CD4-positive, CD25-positive, alpha-beta regulatory T cell (primary cell): ENCODE results near the gene APOL2. TPM values are rescaled to one million over a fixed set of nuclear protein-coding genes. Genes with fewer than 3 reads are reported as not detected.
"Not testable (repeated sequence)": the region's sequence is repeated elsewhere in the genome, so short reads cannot be mapped to it uniquely, and the experiment has no call there.

Source experiments
- ATAC-seq, 2 donors: fragments of 150-1000 bp; cut with Tn5 transposase; one replicate each; pipeline ENCODE4 v1.10.0; 2021; ENCODE audit warnings: low read depth in 2 of 2, moderate number of reproducible peaks in 2 of 2, moderate library complexity in 1 of 2
- DNase-seq, 3 donors: peaks; one replicate each; pipeline versions ENCODE4 v3.0.0 to v3.0.0-alpha.2; 2012 to 2022; ENCODE audit warnings: mixed read lengths in 1 of 3
- H3K27ac ChIP-seq: one replicate; pipeline ENCODE4 v1.7.0; 2013; ENCODE audit warnings: mild to moderate bottlenecking, low read length; ENCODE audit not compliant: insufficient read depth, poor library complexity, severe bottlenecking
- H3K27me3 ChIP-seq: one replicate; pipeline ENCODE4 v1.7.0; 2013; ENCODE audit warnings: low read length; ENCODE audit not compliant: control insufficient read depth, insufficient read depth
- H3K36me3 ChIP-seq: one replicate; pipeline ENCODE4 v1.7.0; 2013; ENCODE audit warnings: mild to moderate bottlenecking, low read length, moderate library complexity; ENCODE audit not compliant: control insufficient read depth, insufficient read depth
- H3K4me1 ChIP-seq: 2 replicates; pipeline ENCODE4 v1.7.0; 2013; ENCODE audit warnings: mild to moderate bottlenecking, low read length; ENCODE audit not compliant: insufficient read depth, control insufficient read depth, poor library complexity, severe bottlenecking
- H3K4me3 ChIP-seq: one replicate; pipeline ENCODE4 v1.7.0; 2013; ENCODE audit warnings: low read depth, mild to moderate bottlenecking, low read length, moderate library complexity
- H3K9me3 ChIP-seq, 2 experiments: 1 replicate in 1 of 2; 2 replicates in 1 of 2; pipeline ENCODE4 v1.7.0; 2013; ENCODE audit warnings: low read length in 2 of 2, mild to moderate bottlenecking in 1 of 2, moderate library complexity in 1 of 2; ENCODE audit not compliant: control insufficient read depth in 2 of 2
- H3K27ac Mint-ChIP-seq, 3 donors: one replicate each; pipeline ENCODE4 v1.8.0; 2020 to 2022; ENCODE audit warnings: mild to moderate bottlenecking in 3 of 3, mixed read lengths in 3 of 3, moderate library complexity in 2 of 3
- H3K27me3 Mint-ChIP-seq: one replicate; pipeline ENCODE4 v1.8.0; 2022; ENCODE audit warnings: mild to moderate bottlenecking, mixed read lengths
- H3K36me3 Mint-ChIP-seq: one replicate; pipeline ENCODE4 v1.8.0; 2020; ENCODE audit warnings: mixed read lengths
- H3K4me1 Mint-ChIP-seq, 4 donors: one replicate each; pipeline ENCODE4 v1.8.0; 2020 to 2022; ENCODE audit warnings: mixed read lengths in 4 of 4, mild to moderate bottlenecking in 1 of 4
- H3K4me3 Mint-ChIP-seq, 4 donors: one replicate each; pipeline ENCODE4 v1.8.0; 2020 to 2022; ENCODE audit warnings: mild to moderate bottlenecking in 4 of 4, mixed read lengths in 4 of 4, moderate library complexity in 3 of 4
- H3K9me3 Mint-ChIP-seq, 7 donors: one replicate each; pipeline ENCODE4 v1.8.0; 2020 to 2022; ENCODE audit warnings: mixed read lengths in 7 of 7, mild to moderate bottlenecking in 3 of 7, moderate library complexity in 2 of 7
- polyA plus RNA-seq, 4 donors: library from polyadenylated mRNA; unstranded; fragments of 300-500 nt; fragmentation: Illumina TruSeq; gene quantifications; one replicate each; pipeline ENCODE4 v1.2.3, GENCODE V29; 2021
- total RNA-seq: library from RNA; stranded (reverse); gene quantifications from one replicate; pipeline ENCODE4 v1.2.3, GENCODE V29; 2022

Gene APOL2
- total and polyA plus RNA-seq, 5 donors from 2014 or later = 18.8 to 69.7 (median 22.3) TPM

DNA sequence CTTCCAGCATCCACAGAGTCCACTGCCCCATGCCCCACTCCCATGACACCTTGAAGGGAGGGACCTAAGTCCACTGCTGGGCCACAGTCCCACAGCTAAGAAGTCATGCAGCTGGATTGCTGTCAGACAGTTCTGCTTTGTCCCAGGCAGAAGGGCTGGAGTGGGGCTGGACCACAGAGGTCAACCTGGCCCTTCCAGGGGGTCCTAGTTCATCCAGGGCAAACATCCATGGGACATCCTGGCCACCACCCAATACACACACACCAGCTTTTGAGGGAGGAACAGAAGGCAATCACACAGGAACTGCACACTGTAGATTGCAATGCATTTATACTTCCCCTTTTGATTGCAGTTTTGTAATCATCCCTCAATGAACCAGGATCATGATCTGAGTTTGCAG lies 26.4 kb downstream of the APOL2 start:
- Histone ChIP-seq H3K27ac (no peak overlapping the region), H3K27me3 (peaks cover 12% of the 10 kb centered on the region), H3K9me3 (peaks cover 6% of the 10 kb centered on the region in 2 experiments), H3K36me3 (no peaks in the 10 kb centered on the region), H3K4me1 (no peaks in the 10 kb centered on the region), H3K4me3 (no peak overlapping the region)
- ATAC-seq (no peak), DNase-seq (no peak)
- Mint-ChIP-seq H3K4me3 (no peak overlapping the region), H3K9me3 (peaks cover 0 to 9% (median 3%) of the 10 kb centered on the region in 7 donors), H3K27ac (no peak overlapping the region), H3K27me3 (peaks cover 78% of the 10 kb centered on the region), H3K36me3 (no peaks in the 10 kb centered on the region), H3K4me1 (no peaks in the 10 kb centered on the region)

DNA sequence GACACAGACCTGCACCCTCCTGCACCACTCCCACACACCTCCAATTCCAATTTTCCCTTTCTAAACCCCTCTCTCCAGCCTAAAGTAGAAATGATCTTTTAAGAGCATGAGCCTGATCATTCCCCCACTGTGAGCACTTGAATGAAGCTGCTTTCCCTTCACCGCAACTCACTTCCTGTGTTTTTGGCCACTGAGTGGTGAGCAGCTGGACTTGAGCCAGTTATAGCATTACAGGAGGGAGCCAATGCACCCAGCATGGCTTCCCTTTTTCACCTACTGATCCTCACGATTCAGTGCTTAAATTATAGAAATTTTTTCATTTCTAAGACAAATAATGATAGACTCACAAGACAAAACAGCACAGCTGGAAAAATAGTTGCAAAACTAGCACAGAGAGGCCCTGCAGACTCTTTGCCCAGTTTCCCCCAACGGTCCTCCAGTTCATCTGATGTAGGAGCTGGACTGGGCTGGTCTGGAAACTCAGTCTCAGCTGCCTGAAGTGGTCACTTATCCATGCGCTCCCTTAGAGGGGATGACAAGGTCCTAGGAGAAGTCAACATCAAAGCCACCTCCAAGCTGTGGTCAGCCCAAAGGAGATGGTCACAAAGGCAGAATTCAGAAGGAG lies 28.0 kb downstream of the APOL2 start:
- no peak for DNase-seq
- no peak overlapping the region for H3K4me3 ChIP-seq
- H3K36me3 ChIP-seq = no peaks in the 10 kb centered on the region
- no peak for ATAC-seq
- Mint-ChIP-seq H3K27me3 (peaks cover 66% of the 10 kb centered on the region), H3K9me3 (peaks cover 0 to 9% (median 3%) of the 10 kb centered on the region in 7 donors), H3K36me3 (no peaks in the 10 kb centered on the region), H3K4me3 (no peak overlapping the region), H3K4me1 (no peaks in the 10 kb centered on the region), H3K27ac (peak overlapping the region in 1 of 3 donors; percentile 50)
- no peaks in the 10 kb centered on the region for H3K4me1 ChIP-seq
- H3K27ac ChIP-seq = no peak overlapping the region
- H3K27me3 ChIP-seq = peaks cover 12% of the 10 kb centered on the region
- H3K9me3 ChIP-seq = peaks cover 6% of the 10 kb centered on the region in 2 experiments

DNA sequence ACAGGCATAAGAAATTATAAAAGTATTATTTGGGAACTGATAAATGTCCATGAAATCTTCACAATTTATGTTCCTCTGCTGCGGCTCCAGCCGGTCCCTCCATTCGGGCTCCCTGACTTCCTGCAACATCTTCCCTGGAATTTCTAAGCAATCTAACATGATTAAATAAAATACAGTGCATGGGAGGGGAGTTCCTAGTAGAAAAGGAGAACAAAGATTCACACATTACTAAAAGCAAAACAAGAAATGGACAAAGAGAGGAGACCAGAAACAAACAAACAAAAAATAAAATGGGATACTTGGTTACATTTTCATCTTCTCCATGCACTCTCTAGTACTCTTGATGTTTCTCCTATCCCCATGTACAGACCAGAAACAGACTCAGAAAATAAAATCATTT lies 29.1 kb downstream of the APOL2 start:
- no peak overlapping the region for H3K27ac ChIP-seq
- Mint-ChIP-seq H3K27me3 (peaks cover 55% of the 10 kb centered on the region), H3K27ac (no peak overlapping the region)

DNA sequence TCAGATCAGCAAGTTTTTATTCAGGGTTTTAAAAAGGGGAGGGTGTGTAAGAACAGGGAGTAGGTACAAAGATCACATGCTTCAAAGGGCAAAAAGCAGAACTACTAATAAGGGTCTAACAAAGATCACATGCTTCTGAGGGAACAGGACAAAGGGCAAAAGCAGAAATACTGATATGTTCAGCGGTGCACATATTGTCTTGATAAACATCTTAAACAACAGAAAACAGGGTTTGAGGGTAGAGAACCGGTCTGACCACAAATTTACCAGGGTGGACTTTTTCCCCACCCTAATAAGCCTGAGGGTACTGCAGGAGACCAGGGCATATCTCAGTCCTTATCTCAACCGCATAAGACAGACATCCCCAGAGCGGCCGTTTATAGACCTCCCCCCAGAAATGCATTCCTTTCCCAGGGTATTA lies 29.8 kb downstream of the APOL2 start:
- not testable (repeated sequence) for H3K36me3 ChIP-seq, DNase-seq, H3K4me1 ChIP-seq, H3K9me3 Mint-ChIP-seq, H3K36me3 Mint-ChIP-seq, H3K9me3 ChIP-seq, H3K4me3 Mint-ChIP-seq, H3K27ac ChIP-seq, ATAC-seq, H3K4me1 Mint-ChIP-seq, H3K4me3 ChIP-seq, H3K27ac Mint-ChIP-seq
- peaks cover 11% of the 10 kb centered on the region for H3K27me3 ChIP-seq
- peaks cover 53% of the 10 kb centered on the region for H3K27me3 Mint-ChIP-seq

More for the DNA sequence above, 29.1 kb downstream of the APOL2 start:
- no peaks in the 10 kb centered on the region for H3K36me3 Mint-ChIP-seq
- Histone ChIP-seq H3K9me3 (peaks cover 6% of the 10 kb centered on the region in 2 experiments), H3K36me3 (no peaks in the 10 kb centered on the region), H3K4me1 (no peaks in the 10 kb centered on the region), H3K4me3 (no peak overlapping the region), H3K27me3 (peaks cover 11% of the 10 kb centered on the region)
- H3K4me3 Mint-ChIP-seq = no peak overlapping the region
- no peak for DNase-seq
- H3K9me3 Mint-ChIP-seq = peaks cover 0 to 9% (median 3%) of the 10 kb centered on the region in 7 donors
- no peaks in the 10 kb centered on the region for H3K4me1 Mint-ChIP-seq
- ATAC-seq = no peak

DNA sequence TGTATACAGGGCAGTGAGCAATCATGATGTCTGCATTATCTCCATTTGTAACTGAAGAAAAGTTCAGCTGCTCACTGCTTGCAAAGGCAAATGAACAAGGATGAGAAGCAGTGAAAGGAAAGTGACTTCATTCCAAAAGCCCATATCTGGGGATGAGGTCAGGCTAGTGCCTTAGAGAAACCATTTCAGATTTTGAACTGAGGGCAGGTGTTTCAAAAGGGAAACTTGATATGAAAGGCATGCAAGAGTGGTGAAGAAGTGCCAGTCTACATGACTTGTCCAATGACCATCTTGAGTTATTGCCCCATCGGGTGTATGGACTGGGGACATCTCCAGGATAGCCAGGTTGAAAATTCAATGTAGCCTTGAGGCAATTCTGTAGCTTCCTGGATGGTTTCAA lies 30.4 kb downstream of the APOL2 start:
- ATAC-seq (no peak), DNase-seq (no peak)
- H3K36me3 ChIP-seq = no peaks in the 10 kb centered on the region
- H3K36me3 Mint-ChIP-seq = no peaks in the 10 kb centered on the region
- H3K27ac Mint-ChIP-seq = no peak overlapping the region
- H3K4me3 ChIP-seq = no peak overlapping the region
- no peak overlapping the region for H3K27ac ChIP-seq
- H3K27me3 Mint-ChIP-seq = peaks cover 48% of the 10 kb centered on the region
- H3K9me3 ChIP-seq = peaks cover 6% of the 10 kb centered on the region in 2 experiments
- peaks cover 11% of the 10 kb centered on the region for H3K27me3 ChIP-seq
- peaks cover 0 to 9% (median 3%) of the 10 kb centered on the region in 7 donors for H3K9me3 Mint-ChIP-seq
- H3K4me1 ChIP-seq = no peaks in the 10 kb centered on the region
- no peak overlapping the region for H3K4me3 Mint-ChIP-seq
- no peaks in the 10 kb centered on the region for H3K4me1 Mint-ChIP-seq

DNA sequence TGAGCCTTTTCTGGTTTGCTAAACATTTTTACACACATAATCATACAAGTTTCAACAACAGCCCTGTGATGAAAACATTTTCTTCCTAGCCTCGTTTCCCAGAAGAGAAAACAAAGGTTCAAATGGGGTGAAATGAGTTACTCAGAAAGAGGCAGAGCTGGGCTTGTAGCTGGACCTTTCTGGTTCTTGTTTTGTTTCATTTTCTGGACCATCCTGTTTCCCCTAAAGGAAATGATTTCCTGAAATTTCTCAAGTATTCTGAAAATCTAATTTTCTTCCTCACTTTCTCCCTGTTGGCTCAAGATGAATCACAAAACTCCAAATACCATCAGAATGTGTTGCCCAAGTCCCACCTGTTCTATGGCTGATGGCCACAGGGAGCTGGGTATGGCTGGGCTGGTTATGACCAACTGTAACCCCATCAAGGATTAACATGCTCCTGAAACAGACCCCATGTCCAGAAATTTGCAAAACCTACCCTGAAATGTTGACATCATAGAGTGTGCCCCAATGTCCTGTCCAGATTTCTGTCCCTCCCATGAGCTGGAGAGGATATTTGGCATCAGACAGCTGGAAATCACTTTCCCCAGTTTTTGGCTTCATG lies 31.1 kb downstream of the APOL2 start:
- DNase-seq (no peak), ATAC-seq (no peak)
- Histone ChIP-seq H3K9me3 (peaks cover 6% of the 10 kb centered on the region in 2 experiments), H3K27me3 (peaks cover 5% of the 10 kb centered on the region), H3K4me3 (no peak overlapping the region), H3K27ac (no peak overlapping the region), H3K36me3 (no peaks in the 10 kb centered on the region), H3K4me1 (no peaks in the 10 kb centered on the region)
- no peak overlapping the region for H3K27ac Mint-ChIP-seq
- H3K36me3 Mint-ChIP-seq = no peaks in the 10 kb centered on the region
- H3K9me3 Mint-ChIP-seq = peaks cover 0 to 9% (median 3%) of the 10 kb centered on the region in 7 donors
- peaks cover 42% of the 10 kb centered on the region for H3K27me3 Mint-ChIP-seq
- H3K4me1 Mint-ChIP-seq = no peaks in the 10 kb centered on the region
- H3K4me3 Mint-ChIP-seq = no peak overlapping the region

DNA sequence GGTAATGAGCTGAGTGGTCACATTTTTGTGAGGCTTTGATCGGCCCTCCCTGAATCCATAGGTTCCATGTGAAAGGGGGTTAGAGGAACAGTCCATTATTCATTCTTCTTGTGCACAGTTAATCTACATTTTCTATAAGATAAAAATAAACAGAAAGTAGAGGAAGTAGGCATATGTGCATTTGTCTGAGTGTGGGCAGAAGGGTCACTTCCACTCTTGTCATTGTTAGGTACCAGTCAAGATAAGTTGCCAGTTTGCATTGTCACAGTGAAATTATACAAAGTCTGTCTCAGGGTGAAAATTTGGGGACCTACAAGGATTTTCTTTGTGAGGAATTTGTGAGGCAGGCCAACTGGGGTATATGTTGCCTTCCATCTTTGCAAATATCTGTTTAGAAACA lies 33.1 kb downstream of the APOL2 start:
- Histone ChIP-seq H3K4me3 (no peak overlapping the region), H3K9me3 (peaks cover 6% of the 10 kb centered on the region in 2 experiments), H3K36me3 (no peaks in the 10 kb centered on the region), H3K27ac (no peak overlapping the region), H3K4me1 (no peaks in the 10 kb centered on the region), H3K27me3 (peaks cover 3% of the 10 kb centered on the region)
- DNase-seq (no peak), ATAC-seq (no peak)
- peaks cover 31% of the 10 kb centered on the region for H3K27me3 Mint-ChIP-seq
- H3K27ac Mint-ChIP-seq = no peak overlapping the region
- no peak overlapping the region for H3K4me3 Mint-ChIP-seq
- H3K4me1 Mint-ChIP-seq = no peaks in the 10 kb centered on the region
- H3K9me3 Mint-ChIP-seq = peaks cover 0 to 9% (median 3%) of the 10 kb centered on the region in 7 donors
- H3K36me3 Mint-ChIP-seq = no peaks in the 10 kb centered on the region

DNA sequence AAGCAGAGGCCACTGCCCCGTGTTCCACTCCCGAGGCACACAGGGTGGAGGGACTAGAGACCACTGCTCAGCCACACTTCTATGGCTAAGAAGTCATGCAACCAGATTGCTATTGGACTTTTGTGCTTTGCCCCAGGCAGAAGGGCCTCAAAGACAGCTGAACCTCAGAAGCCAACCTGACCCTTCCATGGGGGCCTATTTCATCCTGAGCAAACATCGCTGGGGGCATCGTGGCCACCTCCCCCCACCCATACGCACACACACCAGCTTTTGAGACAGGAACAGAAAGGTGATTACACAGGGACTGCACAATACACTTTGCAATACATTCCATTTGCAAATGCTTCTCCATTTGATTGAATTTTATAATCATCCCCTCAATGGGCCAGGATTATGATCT lies 33.8 kb downstream of the APOL2 start:
- H3K27me3 ChIP-seq, H3K4me3 ChIP-seq, H3K27ac Mint-ChIP-seq, H3K36me3 Mint-ChIP-seq, H3K9me3 ChIP-seq, H3K4me1 Mint-ChIP-seq, DNase-seq, H3K9me3 Mint-ChIP-seq, H3K27ac ChIP-seq, H3K36me3 ChIP-seq, H3K4me3 Mint-ChIP-seq, ATAC-seq, H3K4me1 ChIP-seq: not testable (repeated sequence)
- H3K27me3 Mint-ChIP-seq = peaks cover 30% of the 10 kb centered on the region
